ENCODE results near the gene LRRC32. TPM values are rescaled to one million over a fixed set of nuclear protein-coding genes. Genes with fewer than 3 reads are reported as not detected.

Gene LRRC32
- total RNA-seq, 1 donor from 2014 or later: 0.39 TPM

DNA sequence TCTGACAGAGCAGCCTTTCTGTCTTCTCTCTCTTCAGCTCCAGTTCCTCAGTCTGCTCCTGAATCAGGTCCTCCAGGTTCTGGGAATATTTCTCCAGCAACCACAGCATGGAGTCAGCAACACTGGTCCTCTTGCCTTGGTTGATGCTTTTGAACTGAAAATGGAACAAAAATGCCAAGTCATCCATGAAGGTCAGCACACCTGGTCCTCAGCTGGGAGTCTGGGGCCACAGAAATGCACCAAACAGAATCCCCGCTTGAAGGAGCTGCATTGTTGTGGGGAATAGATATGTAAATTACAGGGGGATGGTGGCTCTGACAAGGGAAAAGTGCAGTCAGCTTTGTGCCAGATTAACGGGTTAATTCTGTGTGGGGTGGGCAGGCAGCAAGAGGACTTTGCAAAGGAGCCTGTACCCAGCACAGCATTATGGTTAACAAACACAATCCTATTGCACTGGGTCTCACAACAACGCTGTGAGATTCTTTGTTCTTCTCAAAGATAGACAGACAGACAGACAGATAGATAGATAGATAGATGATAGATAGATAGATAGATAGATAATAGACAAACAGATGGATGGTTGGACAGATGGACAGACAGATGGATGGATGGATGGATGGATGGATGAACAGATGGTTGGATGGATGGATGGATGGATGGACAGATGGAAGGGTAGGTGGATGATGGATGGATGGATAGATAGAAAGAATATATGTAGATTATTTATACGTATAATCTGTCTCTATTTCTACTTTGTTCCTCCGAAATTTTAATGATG lies 33.8 kb upstream of the LRRC32 start:
- peak overlapping the region; percentile 14 for H3K4me3 Mint-ChIP-seq (ENCODE audit: unreplicated experiment)
- H3K27me3 Mint-ChIP-seq (ENCODE audit: unreplicated experiment): peaks cover 13% of the 10 kb centered on the region
- H3K27ac Mint-ChIP-seq (ENCODE audit: unreplicated experiment): peak overlapping the region; percentile 78
- peaks cover 16% of the 10 kb centered on the region for H3K4me1 Mint-ChIP-seq (ENCODE audit: low read depth, unreplicated experiment)
- DNase-seq: no peak
- H3K9me3 Mint-ChIP-seq (ENCODE audit: unreplicated experiment): peaks cover 12% of the 10 kb centered on the region
- TF ChIP-seq, protein P1, sequence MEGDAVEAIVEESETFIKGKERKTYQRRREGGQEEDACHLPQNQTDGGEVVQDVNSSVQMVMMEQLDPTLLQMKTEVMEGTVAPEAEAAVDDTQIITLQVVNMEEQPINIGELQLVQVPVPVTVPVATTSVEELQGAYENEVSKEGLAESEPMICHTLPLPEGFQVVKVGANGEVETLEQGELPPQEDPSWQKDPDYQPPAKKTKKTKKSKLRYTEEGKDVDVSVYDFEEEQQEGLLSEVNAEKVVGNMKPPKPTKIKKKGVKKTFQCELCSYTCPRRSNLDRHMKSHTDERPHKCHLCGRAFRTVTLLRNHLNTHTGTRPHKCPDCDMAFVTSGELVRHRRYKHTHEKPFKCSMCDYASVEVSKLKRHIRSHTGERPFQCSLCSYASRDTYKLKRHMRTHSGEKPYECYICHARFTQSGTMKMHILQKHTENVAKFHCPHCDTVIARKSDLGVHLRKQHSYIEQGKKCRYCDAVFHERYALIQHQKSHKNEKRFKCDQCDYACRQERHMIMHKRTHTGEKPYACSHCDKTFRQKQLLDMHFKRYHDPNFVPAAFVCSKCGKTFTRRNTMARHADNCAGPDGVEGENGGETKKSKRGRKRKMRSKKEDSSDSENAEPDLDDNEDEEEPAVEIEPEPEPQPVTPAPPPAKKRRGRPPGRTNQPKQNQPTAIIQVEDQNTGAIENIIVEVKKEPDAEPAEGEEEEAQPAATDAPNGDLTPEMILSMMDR (IDR thresholded peaks at IDR 0.05; ENCODE audit: partially characterized antibody, unreplicated experiment): no peak
- H3K36me3 Mint-ChIP-seq (ENCODE audit: unreplicated experiment): peaks cover 10% of the 10 kb centered on the region

DNA sequence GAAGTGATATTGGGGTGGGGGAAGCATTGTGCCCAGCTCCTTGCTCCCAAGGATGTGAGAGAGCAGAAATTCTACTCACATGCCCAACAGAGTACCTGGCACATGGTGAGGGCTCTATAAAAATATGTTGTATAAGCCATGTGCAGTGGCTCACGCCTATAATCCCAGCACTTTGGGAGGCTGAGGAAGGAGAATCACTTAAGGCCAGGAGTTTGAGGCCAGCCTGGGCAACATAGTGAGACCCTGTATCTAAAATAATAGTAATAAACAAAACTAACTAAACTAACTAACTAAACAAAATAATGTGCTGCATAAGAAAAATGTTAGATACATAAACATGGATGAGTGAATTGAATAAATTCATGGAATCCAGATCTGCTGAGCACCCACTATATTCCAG lies 33.2 kb upstream of the LRRC32 start:
- Mint-ChIP-seq H3K4me1 (ENCODE audit: low read depth, unreplicated experiment) (peaks cover 18% of the 10 kb centered on the region), H3K9me3 (ENCODE audit: unreplicated experiment) (peaks cover 12% of the 10 kb centered on the region), H3K27me3 (ENCODE audit: unreplicated experiment) (peaks cover 13% of the 10 kb centered on the region), H3K4me3 (ENCODE audit: unreplicated experiment) (no peak overlapping the region), H3K36me3 (ENCODE audit: unreplicated experiment) (peaks cover 10% of the 10 kb centered on the region), H3K27ac (ENCODE audit: unreplicated experiment) (peak overlapping the region; percentile 78)
- TF ChIP-seq, protein P1 (IDR thresholded peaks at IDR 0.05; ENCODE audit: partially characterized antibody, unreplicated experiment): no peak
- no peak for DNase-seq

DNA sequence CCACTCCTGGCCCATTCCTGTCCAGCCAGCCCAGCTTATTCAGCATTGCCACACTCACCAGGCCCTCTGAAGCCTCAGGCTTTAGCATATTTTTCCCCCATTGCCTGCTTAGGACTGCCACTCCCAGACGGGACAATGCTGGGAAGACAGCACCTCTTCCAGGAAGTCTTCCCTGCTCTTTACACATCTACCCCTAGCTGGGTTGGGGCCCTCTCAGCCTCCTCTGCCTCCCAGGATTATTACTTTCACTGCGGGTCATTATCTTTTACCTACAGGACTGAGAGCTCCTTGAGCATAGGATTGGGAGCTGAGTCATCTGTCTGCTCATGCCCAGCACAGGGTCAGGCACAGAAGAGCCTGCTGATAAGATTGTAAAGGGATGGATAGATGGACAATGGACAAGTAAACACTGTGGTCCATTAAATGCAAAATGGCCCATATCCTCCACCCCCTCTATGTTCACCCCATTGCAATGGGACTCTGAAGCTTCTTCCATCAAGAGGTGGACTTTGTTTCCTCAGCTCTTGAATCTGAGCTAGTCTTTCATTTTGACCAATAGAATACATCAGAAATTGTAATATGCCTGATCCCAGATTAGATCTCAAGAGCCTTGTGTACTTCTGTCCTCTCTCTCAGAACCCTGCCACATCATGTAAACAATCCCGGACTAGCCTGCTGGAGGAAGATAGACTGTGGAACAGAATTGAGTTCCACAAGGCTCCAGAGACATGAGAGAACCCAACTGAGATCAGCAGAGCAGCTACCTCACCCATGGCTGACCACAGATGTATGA lies 32.0 kb upstream of the LRRC32 start:
- no peak overlapping the region for H3K27ac Mint-ChIP-seq (ENCODE audit: unreplicated experiment)
- H3K36me3 Mint-ChIP-seq (ENCODE audit: unreplicated experiment): peaks cover 10% of the 10 kb centered on the region
- peaks cover 9% of the 10 kb centered on the region for H3K9me3 Mint-ChIP-seq (ENCODE audit: unreplicated experiment)
- peaks cover 21% of the 10 kb centered on the region for H3K4me1 Mint-ChIP-seq (ENCODE audit: low read depth, unreplicated experiment)
- no peak for DNase-seq
- no peak overlapping the region for H3K4me3 Mint-ChIP-seq (ENCODE audit: unreplicated experiment)
- H3K27me3 Mint-ChIP-seq (ENCODE audit: unreplicated experiment): peaks cover 12% of the 10 kb centered on the region
- TF ChIP-seq, protein P1 (IDR thresholded peaks at IDR 0.05; ENCODE audit: partially characterized antibody, unreplicated experiment): no peak

DNA sequence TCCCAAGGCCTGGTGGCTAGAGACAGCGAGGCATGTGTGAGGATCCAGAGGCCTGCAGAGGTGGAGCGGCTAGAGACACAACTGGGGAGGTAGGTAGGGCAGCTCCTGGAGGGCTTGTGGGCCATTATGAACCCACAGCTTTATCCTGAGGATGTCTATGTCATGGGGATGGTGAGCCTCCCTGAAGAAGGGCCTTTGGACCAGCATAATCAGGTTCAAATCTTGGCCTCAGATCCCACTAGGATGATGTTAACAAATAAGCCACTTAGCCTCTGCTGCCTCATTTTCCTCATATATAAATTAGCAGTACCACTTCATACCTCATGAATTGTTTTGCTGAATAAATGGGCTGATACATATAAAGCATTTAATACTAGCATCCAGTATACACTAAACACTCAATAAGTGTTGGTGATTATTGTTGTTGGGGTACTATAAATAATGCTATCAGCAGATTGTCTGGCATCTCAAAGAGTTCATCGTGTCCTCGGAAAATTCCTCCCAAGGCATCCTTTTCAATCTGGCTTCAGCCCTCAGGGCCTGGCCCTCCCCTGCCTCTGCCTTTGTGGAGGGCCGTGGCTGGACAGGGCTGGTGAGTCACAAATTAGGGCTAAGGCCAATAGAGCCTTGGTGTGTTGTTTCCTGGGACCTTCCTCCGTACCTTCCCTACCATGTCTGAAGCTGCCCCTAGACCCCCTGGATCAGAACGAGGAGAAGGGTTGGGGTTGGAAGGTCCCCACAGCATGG lies 30.9 kb upstream of the LRRC32 start:
- H3K27ac Mint-ChIP-seq (ENCODE audit: unreplicated experiment): no peak overlapping the region
- peaks cover 21% of the 10 kb centered on the region for H3K4me1 Mint-ChIP-seq (ENCODE audit: low read depth, unreplicated experiment)

More for the DNA sequence above, 30.9 kb upstream of the LRRC32 start:
- TF ChIP-seq, protein P1 (IDR thresholded peaks at IDR 0.05; ENCODE audit: partially characterized antibody, unreplicated experiment): no peak
- peaks cover 10% of the 10 kb centered on the region for H3K36me3 Mint-ChIP-seq (ENCODE audit: unreplicated experiment)
- H3K9me3 Mint-ChIP-seq (ENCODE audit: unreplicated experiment): peaks cover 9% of the 10 kb centered on the region
- DNase-seq: no peak
- H3K27me3 Mint-ChIP-seq (ENCODE audit: unreplicated experiment): peaks cover 12% of the 10 kb centered on the region
- H3K4me3 Mint-ChIP-seq (ENCODE audit: unreplicated experiment): no peak overlapping the region
